ENCODE data around the gene FGFRL1. TPM values are rescaled to one million over a fixed set of nuclear protein-coding genes. Genes with fewer than 3 reads are reported as not detected.

The FGFRL1 gene
- total RNA-seq, 4 donors from 2014 or later = 59.0 to 93.9 (median 77.2) TPM

DNA sequence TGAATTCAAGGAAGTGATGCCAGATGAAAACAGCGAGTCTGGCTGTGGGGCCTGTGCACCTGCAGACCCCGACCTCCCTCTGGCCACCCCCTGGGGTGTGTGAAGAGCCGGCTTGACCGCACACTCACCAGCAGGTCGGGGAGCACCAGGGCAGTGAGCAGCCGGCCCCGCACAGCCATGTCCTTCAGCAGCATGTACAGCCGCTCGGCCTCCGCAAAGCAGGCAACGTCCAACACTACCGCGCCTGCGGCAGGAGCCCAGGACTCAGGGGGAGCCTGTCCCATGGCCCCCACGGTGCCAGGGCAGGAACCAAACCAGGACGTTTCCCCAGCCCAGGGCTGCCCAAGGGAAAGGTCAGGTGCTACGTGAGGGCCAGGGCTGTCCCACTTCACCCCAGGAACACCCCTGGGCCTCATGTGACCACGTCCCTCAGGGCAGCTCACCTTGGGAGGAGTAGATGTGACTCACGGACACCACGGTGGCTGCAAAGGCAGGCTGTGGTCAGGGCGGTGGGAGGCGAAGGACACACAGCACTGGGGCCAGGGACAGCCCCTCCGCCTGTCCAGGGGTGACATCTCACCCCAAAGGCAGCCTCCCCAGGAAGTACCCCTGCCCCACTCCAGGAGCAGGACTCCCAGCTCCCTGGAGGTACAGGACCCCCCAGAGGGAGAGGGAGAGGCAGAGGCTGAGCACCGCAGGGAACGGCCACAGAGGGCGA lies 46.2 kb upstream of the FGFRL1 start:
- no peak for TF ChIP-seq POLR2A (IDR thresholded peaks at IDR 0.05)
- TF ChIP-seq, protein P1, sequence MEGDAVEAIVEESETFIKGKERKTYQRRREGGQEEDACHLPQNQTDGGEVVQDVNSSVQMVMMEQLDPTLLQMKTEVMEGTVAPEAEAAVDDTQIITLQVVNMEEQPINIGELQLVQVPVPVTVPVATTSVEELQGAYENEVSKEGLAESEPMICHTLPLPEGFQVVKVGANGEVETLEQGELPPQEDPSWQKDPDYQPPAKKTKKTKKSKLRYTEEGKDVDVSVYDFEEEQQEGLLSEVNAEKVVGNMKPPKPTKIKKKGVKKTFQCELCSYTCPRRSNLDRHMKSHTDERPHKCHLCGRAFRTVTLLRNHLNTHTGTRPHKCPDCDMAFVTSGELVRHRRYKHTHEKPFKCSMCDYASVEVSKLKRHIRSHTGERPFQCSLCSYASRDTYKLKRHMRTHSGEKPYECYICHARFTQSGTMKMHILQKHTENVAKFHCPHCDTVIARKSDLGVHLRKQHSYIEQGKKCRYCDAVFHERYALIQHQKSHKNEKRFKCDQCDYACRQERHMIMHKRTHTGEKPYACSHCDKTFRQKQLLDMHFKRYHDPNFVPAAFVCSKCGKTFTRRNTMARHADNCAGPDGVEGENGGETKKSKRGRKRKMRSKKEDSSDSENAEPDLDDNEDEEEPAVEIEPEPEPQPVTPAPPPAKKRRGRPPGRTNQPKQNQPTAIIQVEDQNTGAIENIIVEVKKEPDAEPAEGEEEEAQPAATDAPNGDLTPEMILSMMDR (IDR thresholded peaks at IDR 0.05) = no peak
- no peak overlapping the region for H3K4me3 ChIP-seq (replicated peaks in 1 of 3)
- H3K9me3 ChIP-seq = no peaks in the 10 kb centered on the region
- intact Hi-C loops (cut with DNase I) = no loop called here
- peaks cover 0 to 4% of the 10 kb centered on the region in 2 donors for H3K4me1 ChIP-seq
- no peak overlapping the region for H3K27ac ChIP-seq
- H3K36me3 ChIP-seq = peaks cover 8 to 11% of the 10 kb centered on the region in 2 donors
- H3K27me3 ChIP-seq = no peaks in the 10 kb centered on the region
- 92% methylated on average over 5 to 22 of the region's 26 CpGs for WGBS, 2 donors
- no peak for DNase-seq

DNA sequence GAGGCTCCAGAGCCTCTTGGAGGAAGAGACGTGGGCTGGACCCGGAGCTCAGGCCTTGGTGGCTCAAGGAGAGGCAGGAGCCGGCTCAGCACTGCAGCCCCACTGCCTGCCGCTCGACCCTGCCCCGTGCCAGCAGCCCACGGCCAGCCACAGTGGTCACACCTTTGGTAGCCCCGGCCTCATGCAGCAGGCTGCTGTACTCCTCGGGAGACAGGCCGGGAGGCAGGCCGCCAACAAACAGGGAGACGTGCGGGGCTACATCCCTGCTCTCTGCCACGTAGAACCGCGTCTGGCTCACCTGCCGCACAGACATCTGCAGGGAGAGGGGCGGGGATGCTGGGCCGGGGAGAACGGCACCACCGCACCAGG lies 45.7 kb upstream of the FGFRL1 start:
- Histone ChIP-seq H3K27me3 (no peaks in the 10 kb centered on the region), H3K27ac (no peak overlapping the region), H3K4me3 (replicated peaks in 1 of 3) (no peak overlapping the region), H3K36me3 (peaks cover 8 to 11% of the 10 kb centered on the region in 2 donors), H3K4me1 (peaks cover 0 to 4% of the 10 kb centered on the region in 2 donors), H3K9me3 (no peaks in the 10 kb centered on the region)
- intact Hi-C loops (cut with DNase I) = no loop called here
- no peak for DNase-seq
- 92 to 94% methylated on average over 12 of the region's 21 CpGs for WGBS, 2 donors
- TF ChIP-seq POLR2A (IDR thresholded peaks at IDR 0.05) = no peak
- TF ChIP-seq, protein P1 (IDR thresholded peaks at IDR 0.05) = no peak

DNA sequence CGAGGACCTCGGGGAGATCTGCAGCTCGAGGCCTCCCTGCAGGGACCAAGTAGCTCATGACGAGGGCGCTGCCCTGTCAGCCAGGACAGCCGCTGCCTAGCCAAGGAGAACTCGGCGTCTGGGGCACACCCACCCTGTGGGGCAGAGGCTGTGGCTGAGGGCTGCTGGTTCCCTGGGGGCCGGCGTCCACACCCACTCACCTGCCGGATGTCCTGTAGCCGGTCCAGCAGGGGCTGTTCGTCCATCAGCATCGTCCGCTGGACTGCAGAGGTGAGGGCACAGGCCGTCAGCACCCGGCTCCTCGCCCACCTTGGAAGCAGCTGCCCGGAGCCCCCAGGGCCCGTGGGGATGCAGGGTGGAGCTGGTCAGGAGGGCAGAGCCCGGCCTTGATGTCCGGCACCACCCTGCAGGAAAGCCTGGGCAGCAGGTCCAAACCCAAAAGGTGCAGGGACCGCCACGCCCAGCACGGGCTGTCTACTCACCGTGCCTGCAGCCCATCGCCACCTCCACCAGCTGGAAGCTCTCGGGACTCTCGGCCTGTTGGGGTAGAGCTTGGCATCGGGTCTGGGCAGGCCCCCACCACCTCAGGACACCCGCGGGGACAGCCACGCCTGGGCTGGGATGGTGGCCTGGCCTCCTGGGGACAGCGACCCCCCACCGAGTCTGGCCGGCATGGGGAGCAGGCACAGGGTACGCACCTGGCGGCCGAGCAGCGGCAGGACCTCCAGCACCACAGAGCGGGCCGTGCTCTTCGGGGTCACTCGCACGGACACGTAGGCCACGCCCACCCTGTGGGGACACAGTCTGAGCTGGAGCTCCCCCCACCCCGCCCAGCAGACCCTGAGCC lies 44.9 kb upstream of the FGFRL1 start:
- Histone ChIP-seq H3K36me3 (peaks cover 8 to 9% of the 10 kb centered on the region in 2 donors), H3K9me3 (no peaks in the 10 kb centered on the region), H3K27ac (no peak overlapping the region), H3K27me3 (no peaks in the 10 kb centered on the region), H3K4me1 (peaks cover 4 to 5% of the 10 kb centered on the region in 2 donors), H3K4me3 (replicated peaks in 1 of 3) (no peak overlapping the region)
- intact Hi-C loops (cut with DNase I) = no loop called here
- 58 to 80% methylated on average over 1 to 4 of the region's 48 CpGs for WGBS, 2 donors
- TF ChIP-seq, protein P1 (IDR thresholded peaks at IDR 0.05) = no peak
- no peak for TF ChIP-seq POLR2A (IDR thresholded peaks at IDR 0.05)
- no peak for DNase-seq

DNA sequence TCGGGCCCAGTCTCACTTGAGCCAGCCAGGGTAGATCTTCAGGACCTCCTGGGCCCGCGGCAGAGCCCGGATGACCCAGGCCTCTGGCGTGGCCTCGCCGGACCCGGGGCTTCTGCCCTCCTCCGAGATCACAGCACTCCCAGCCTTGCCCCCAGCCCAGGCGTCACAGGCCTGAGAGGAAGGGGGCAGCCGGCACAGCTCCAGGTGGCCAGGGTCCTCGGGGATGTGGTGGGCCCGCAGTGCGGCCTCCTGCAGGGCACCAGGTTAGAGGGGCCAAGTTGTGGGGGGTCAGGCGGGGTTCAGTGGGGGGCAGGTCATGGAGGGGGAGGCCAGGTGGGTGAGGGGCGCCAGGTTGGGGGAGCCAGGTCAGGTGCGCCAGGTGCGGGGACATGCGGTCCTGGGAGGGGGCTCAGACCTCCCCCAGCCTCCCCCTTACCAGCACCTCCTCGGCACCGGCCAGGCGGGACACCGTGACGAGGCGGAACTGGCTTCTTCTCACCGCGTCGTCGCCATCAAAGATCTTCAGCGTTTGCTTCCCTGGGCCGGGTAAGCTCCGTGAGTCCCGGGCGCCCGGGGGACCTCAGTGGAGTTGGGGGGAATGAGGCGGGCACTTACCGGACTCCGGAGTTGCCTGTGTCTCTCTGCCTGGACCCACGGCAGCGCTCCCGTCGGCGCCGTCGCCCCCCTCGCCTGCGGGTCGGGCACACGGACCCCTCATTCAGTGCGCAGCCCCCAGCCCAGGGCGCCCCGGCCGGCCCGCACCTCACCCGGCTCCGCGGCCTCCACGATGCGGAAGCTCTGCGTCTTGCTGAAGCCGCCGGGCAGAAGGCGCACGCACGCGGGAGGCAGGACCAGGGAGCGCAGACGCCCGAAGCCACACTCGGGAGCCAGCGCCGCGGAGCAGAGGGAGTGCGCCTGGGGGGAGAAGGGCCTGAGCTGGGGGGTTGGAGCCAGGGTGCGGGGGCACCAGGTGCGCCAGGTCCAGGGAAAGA lies 44.0 kb upstream of the FGFRL1 start:
- 32 to 47% methylated on average over 24 to 29 of the region's 76 CpGs for WGBS, 2 donors
- intact Hi-C loops (cut with DNase I) = no loop called here
- Histone ChIP-seq H3K9me3 (no peaks in the 10 kb centered on the region), H3K27ac (no peak overlapping the region), H3K4me3 (replicated peaks in 1 of 3) (no peak overlapping the region), H3K36me3 (peaks cover 0 to 5% of the 10 kb centered on the region in 2 donors), H3K27me3 (no peaks in the 10 kb centered on the region), H3K4me1 (peaks cover 14% of the 10 kb centered on the region in 2 donors)
- no peak for DNase-seq
- no peak for TF ChIP-seq POLR2A (IDR thresholded peaks at IDR 0.05)
- TF ChIP-seq, protein P1 (IDR thresholded peaks at IDR 0.05) = no peak
